Measurements from ENCODE around the gene PRKCA.

DNA sequence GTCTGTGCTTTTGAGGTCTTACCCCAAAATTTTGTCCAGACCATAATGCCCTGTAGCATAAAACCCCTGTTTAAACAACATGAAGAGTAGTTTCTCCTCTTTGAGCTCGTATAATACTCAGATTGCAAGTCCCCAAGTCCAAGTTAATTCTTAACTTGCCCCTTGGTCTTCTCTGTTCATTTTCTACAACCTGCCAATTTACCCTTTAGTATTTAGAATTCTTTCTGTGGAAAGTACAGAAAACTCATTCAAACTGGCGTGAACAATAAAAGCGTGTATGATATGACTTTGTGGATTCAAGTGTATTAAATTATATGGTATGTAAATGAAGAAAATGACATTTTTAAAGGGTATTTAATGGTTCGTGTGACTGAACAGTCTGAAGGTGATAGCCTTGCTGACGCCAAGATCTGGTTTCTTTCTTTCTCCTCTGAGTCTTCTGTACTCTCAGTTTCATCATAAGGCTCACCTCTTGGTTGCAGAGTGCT, 185.6 kb downstream of the PRKCA start:
- TF ChIP-seq EP300 (IDR thresholded peaks at IDR 0.05) (no peak), POLR2AphosphoS5 (IDR thresholded peaks at IDR 0.05) (no peak)
- TF ChIP-seq, protein P1, sequence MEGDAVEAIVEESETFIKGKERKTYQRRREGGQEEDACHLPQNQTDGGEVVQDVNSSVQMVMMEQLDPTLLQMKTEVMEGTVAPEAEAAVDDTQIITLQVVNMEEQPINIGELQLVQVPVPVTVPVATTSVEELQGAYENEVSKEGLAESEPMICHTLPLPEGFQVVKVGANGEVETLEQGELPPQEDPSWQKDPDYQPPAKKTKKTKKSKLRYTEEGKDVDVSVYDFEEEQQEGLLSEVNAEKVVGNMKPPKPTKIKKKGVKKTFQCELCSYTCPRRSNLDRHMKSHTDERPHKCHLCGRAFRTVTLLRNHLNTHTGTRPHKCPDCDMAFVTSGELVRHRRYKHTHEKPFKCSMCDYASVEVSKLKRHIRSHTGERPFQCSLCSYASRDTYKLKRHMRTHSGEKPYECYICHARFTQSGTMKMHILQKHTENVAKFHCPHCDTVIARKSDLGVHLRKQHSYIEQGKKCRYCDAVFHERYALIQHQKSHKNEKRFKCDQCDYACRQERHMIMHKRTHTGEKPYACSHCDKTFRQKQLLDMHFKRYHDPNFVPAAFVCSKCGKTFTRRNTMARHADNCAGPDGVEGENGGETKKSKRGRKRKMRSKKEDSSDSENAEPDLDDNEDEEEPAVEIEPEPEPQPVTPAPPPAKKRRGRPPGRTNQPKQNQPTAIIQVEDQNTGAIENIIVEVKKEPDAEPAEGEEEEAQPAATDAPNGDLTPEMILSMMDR (IDR thresholded peaks at IDR 0.05), result no peak

Data from gastroesophageal sphincter (tissue), 3 donors.